GM12865 (cell line): Measurements from ENCODE around the gene PAPPA.

Experiments
- DNase-seq: peaks from one replicate; pipeline ENCODE4 v3.0.0; 2010; ENCODE audit warnings: low read depth
- H3K4me3 ChIP-seq: 2 replicates; pipeline ENCODE4 v1.5.1; 2011; ENCODE audit warnings: mild to moderate bottlenecking, low read depth, low read length, control low read depth
- TF ChIP-seq, protein P1 (sequence below): IDR thresholded peaks from 2 replicates; pipeline ENCODE4 v1.5.1; 2011; ENCODE audit warnings: low read length, control low read depth, low read depth, inconsistent platforms; ENCODE audit not compliant: insufficient read depth; ENCODE audit errors: missing control alignments

The PAPPA gene

GRCh38 chr9:116358251-116358650 lies 204.7 kb downstream of the PAPPA start:
- H3K4me3 ChIP-seq = no peak overlapping the region
- DNase-seq = no peak
- TF ChIP-seq, protein P1, sequence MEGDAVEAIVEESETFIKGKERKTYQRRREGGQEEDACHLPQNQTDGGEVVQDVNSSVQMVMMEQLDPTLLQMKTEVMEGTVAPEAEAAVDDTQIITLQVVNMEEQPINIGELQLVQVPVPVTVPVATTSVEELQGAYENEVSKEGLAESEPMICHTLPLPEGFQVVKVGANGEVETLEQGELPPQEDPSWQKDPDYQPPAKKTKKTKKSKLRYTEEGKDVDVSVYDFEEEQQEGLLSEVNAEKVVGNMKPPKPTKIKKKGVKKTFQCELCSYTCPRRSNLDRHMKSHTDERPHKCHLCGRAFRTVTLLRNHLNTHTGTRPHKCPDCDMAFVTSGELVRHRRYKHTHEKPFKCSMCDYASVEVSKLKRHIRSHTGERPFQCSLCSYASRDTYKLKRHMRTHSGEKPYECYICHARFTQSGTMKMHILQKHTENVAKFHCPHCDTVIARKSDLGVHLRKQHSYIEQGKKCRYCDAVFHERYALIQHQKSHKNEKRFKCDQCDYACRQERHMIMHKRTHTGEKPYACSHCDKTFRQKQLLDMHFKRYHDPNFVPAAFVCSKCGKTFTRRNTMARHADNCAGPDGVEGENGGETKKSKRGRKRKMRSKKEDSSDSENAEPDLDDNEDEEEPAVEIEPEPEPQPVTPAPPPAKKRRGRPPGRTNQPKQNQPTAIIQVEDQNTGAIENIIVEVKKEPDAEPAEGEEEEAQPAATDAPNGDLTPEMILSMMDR = no peak

DNA sequence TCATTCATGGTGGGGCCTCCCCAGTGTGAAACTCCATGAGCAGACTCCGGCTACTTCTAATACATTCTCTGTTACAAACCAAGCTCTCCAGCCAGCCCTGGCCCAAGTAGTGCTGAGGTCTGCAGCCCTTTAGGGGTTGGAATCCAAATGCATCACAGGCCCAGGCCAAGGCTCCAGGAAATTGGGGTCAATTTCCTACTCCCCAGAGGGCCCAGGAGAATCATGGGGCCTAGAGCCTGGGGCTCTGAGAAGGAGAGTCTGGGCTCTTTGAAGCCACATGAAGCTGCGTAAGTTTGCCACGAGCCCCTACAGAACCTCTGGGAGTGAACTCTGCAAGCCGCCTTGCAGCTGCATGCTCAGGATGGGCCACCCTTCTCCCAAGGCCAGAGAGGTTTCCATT lies 206.4 kb downstream of the PAPPA start:
- TF ChIP-seq, protein P1 = no peak
- H3K4me3 ChIP-seq = no peak overlapping the region

GRCh38 chr9:116360989-116361388 lies 207.4 kb downstream of the PAPPA start:
- TF ChIP-seq, protein P1 = no peak
- no peak overlapping the region for H3K4me3 ChIP-seq
- DNase-seq = no peak

More for the DNA sequence above, 206.4 kb downstream of the PAPPA start:
- DNase-seq = no peak

DNA sequence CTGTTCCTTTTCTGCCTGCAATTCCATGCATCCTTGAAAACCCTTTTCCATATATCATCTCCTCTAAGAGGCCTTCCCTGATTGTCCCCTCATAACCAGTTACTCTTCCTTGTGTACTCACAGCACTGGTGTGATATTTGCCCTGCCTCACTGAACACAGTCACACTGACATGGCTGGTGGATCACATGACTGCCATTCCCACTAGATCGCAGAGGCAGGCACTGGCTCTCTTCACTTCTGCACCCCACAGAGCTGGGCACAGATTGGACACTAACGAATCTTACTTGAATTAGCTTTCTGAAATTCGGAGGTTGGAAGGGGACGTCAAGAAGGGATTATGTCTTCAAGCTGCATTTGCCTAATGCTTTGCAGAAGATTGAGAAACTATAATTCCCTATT lies 208.0 kb downstream of the PAPPA start:
- no peak for DNase-seq
- TF ChIP-seq, protein P1 = no peak
- no peak overlapping the region for H3K4me3 ChIP-seq

DNA sequence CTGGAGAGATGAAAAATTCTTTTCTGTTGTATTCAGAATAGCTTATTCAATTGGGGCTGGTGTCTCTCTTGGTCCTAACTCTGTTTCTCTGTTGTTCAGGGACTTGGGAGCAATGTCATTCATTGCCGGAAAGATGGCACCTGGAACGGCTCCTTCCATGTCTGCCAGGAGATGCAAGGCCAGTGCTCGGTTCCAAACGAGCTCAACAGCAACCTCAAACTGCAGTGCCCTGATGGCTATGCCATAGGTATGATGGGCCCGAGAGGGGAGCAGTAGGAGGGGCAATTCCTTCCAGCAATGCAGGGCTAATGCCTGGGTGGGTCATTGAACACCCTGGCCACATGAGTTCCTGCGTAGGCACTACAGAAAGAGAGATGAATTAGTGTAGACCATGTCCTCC lies 208.9 kb downstream of the PAPPA start:
- no peak overlapping the region for H3K4me3 ChIP-seq
- TF ChIP-seq, protein P1 = no peak
- no peak for DNase-seq

GRCh38 chr9:116365056-116365471 lies 211.5 kb downstream of the PAPPA start:
- DNase-seq = no peak
- no peak overlapping the region for H3K4me3 ChIP-seq
- TF ChIP-seq, protein P1 = no peak

GRCh38 chr9:116366241-116366640 lies 212.7 kb downstream of the PAPPA start:
- TF ChIP-seq, protein P1 = no peak

More at GRCh38 chr9:116366241-116366640, 212.7 kb downstream of the PAPPA start:
- no peak for DNase-seq
- no peak overlapping the region for H3K4me3 ChIP-seq
